ENCODE measurements around the gene VCL. TPM values are rescaled to one million over a fixed set of nuclear protein-coding genes. Genes with fewer than 3 reads are reported as not detected.

The VCL gene
- total RNA-seq, 2 donors from 2014 or later, result 170 to 239 TPM

DNA sequence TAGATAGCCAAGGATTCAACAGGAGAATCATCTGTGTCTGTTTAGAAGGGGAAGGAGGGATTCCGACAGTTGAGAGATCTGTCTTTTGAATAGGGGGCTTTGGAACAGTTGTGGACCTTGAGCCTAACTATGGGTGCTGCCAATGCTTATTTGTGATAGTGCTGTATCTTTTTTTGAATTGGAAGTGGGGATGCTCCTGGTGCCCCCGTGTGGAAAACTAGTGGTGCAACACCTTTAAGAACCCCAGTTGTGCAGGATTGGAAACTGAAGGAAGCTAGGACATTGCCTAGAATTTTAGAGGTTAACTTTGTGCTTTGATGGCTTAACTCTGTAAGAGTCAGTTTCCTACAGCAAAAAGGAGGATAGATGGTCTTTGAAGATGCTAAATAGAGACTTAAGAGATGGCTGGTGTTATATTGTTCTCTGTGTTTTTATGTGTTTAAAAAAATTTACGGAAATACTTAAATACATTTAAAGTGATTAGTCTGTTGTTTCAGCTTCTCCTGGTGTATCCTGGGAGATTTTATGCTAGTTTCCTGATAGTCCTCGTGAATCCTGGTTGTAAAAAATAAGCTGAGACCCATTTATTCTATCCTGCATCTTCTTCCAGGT lies 83.4 kb downstream of the VCL start:
- DNase-seq (peak; percentile 36), ATAC-seq (peak; percentile 54 to 78)
- intact Hi-C loops (cut with DNase I), result loop anchor here in 1 of 2 donors (5.0 kb wide), 2 partner anchors 139 to 194 kb away; no protein-coding TSS in a partner anchor

DNA sequence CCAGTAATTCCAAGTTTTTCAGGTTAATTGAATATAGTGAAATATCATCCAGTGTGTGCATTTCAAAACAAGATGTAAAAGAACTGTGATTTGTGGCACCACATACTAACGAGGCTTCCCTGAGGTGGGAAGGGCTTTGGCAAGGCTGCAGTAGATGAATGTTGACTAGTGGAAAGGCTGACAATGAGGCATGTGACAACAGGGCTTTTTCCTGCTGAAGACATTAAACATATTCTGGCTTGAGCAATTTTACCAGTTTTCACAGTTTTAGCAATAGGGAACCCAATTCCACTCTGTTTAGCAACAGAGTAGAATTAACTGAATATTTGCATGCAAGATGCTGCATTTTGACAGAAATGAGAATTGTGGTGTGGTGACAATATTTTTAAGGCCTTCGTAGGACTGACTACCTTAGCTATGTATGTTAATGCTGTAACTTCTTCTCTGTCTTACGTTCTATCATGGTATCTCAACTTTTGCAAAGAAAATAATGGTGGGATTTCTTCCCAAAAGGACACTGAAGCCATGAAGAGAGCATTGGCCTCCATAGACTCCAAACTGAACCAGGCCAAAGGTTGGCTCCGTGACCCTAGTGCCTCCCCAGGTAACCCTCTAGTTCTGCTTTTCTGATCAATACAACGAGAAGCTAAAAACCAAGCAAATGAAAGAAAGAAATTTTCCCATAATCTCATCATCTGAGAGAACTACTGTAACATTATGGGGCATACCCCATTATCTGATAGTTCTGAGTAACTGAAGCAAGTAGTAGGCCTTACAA lies 84.2 kb downstream of the VCL start:
- intact Hi-C loops (cut with DNase I), result loop anchor here in 1 of 2 donors (5.0 kb wide), 2 partner anchors 140 to 195 kb away; no protein-coding TSS in a partner anchor
- DNase-seq (no peak), ATAC-seq (peak in 1 of 2 donors; percentile 51)

DNA sequence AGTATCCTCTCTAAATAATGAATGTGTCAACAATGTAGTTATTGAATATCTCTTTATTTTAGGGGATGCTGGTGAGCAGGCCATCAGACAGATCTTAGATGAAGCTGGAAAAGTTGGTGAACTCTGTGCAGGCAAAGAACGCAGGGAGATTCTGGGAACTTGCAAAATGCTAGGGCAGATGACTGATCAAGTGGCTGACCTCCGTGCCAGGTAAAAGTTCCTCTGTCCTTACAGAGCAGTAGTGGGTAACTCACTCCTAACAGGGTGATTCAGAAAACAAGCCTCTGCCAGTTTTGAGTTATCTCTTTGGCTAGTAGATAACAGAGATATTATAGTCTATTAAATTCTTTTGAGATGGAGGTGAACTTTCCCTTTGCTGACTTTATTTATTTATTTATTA lies 85.4 kb downstream of the VCL start:
- intact Hi-C loops (cut with DNase I), result loop anchor here in 1 of 2 donors (5.0 kb wide), 2 partner anchors 141 to 196 kb away; no protein-coding TSS in a partner anchor
- ATAC-seq (peak; percentile 41 to 65), DNase-seq (no peak)

DNA sequence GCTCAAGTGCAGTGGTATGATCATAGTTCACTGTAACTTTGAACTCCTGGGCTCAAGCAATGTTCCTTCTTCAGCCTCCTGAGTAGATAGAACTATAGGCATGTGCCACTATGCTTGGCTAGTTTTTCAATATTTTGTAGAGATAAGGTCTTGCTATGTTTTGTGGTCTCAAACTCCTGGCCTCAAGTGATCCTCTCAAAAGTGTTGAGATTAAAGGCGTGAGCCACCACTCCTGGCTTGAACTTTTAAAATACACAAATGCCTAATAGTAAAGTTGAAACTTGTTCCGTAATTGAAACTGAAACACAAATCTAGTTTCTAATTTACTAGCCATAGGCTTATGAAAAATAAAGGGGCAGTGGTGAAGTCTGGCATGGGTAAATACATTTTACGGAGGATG lies 87.0 kb downstream of the VCL start:
- intact Hi-C loops (cut with DNase I), result loop anchor here in 1 of 2 donors (5.0 kb wide), 2 partner anchors 143 to 198 kb away; no protein-coding TSS in a partner anchor
- ATAC-seq (no peak), DNase-seq (no peak)

DNA sequence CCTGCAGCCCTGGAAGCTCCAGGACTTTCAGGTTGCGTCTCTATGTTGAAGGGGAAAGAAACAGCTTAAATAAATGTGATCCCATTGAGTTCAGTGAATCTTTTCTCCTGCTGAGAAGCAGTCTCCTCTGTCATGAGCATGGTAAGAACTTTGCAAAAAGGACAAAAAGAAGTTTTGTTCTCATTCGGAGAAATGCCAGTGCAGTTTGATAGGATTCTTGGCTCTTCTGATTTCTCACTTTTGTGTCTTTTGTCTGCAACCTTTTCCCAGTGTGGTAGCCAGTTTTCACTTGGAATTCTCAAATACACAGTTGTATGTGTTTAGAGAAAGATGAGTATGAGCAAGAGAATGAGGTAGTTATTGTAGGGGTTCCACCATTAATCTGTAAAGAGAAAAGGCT lies 88.4 kb downstream of the VCL start:
- ATAC-seq (no peak), DNase-seq (no peak)
- intact Hi-C loops (cut with DNase I), result no loop called here

DNA sequence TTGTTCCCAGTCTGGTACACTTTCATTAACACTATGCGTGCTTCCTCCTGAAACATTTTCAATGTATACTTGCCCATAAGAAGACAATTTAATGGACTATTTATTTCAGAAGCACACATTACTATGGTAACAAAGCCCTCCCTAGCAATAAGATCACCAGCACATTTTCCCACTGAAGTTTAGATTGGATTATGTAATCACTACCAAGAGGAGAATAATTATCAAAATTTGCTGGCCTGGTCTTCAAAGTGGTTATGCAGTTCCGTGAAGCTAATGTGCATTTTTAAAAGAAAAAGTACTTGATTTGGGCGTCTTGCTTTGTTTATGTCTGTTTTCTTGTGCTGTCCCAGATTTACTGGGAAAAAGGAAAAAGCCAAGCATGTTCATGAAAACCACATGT lies 90.8 kb downstream of the VCL start:
- DNase-seq, result no peak
- intact Hi-C loops (cut with DNase I), result no loop called here

DNA sequence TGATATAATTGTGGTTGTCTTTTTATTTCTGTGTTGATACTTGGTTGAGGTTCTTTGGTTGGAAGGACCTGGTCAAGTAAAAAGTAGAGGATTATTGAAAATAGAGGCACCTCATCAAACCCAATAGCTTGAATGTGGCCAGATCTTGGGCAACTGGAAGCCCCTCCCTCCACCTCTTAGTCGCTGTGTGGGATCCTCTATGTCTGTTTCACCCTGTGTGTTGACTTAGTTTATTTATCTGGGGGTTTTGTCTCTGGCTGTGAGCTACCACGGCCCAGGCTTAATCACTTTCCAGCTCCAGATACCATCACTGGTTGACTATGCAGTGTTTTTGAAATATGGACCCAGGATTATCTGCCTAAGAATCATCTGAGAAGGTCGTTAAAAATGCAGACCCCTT lies 94.5 kb downstream of the VCL start:
- ATAC-seq, result no peak
- DNase-seq, result no peak
- intact Hi-C loops (cut with DNase I), result no loop called here

More for the DNA sequence above, 90.8 kb downstream of the VCL start:
- ATAC-seq, result no peak

DNA sequence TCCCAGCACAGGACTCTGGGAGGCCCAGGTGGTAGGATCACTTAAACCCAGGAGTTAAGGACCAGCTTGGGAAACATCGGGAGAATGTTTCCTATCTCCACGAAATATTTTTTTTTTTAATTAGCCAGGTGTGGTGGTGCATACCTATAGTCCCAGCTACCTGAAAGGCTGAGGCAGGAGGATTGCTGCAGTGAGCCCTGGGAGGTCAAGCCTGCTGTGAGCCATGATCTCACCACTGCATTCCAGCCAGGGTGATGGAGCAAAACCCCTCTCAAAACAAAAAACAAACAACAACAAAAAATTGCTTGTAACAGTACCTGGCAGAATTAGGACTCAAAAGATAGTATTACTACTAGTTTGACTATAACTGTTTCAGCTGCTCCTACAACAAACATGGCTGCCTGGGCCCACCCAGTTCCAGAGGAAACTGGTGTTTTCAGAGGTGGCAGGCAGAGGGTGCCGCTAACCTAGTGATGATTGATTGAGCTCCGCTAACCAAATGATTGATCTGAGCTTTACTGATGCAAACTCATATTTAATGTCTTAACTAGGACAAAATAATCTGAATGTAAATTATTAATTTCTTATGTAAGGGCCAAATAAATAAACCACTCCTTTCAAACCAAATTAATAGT lies 95.7 kb downstream of the VCL start:
- intact Hi-C loops (cut with DNase I), result no loop called here
- DNase-seq, result no peak
- no peak for ATAC-seq

DNA sequence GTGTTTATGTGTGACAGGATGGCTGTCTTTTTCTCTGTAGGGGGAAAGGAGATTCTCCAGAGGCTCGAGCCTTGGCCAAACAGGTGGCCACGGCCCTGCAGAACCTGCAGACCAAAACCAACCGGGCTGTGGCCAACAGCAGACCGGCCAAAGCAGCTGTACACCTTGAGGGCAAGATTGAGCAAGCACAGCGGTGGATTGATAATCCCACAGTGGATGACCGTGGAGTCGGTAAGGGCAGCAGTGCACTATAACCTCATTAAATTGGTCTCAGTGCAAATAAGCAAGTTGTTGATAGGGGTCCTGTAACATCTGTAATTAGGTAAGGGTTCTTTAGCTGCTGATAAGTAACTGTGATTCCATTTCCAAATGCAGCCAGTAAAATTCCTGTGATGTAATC lies 96.3 kb downstream of the VCL start:
- DNase-seq, result no peak
- intact Hi-C loops (cut with DNase I), result no loop called here
- no peak for ATAC-seq

DNA sequence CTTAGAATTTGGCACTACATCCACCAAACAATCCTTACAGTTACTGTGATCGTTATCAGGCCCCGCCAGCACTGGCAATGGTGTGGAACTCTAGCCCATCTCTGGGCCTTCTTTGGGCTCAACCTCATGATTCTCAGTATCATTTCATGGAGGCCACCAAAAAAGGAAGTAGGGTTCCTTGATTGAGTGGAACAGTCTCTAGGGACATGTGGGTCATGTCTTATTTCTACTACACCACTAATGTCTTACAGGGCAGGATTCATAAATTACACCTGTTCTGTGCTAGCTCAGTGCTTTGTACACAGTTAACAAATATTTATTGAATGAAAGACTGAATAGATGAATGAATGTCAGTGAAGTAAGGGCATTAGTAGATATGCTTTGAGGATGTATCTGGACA lies 98.9 kb downstream of the VCL start:
- ATAC-seq (no peak), DNase-seq (no peak)
- intact Hi-C loops (cut with DNase I), result no loop called here

DNA sequence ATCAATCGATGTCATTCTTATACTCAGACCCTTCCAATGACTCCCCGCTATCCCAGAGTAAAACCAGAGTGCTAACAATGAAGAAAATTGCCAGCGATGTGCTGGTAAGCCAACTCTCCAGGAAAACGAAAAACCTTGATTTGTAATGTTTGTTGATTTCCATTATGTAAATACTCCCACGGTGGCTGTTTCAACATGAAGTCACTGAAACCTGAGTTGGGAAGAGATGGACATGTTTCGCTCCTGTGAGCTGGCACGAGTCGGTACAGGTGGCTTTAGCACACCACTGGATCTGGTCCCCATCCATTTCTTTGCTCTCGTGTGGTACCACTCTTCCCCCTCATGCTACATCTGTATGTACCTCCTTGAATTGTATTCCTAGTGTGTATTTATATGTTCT lies 99.9 kb downstream of the VCL start:
- ATAC-seq (no peak), DNase-seq (no peak)
- intact Hi-C loops (cut with DNase I), result no loop called here

DNA sequence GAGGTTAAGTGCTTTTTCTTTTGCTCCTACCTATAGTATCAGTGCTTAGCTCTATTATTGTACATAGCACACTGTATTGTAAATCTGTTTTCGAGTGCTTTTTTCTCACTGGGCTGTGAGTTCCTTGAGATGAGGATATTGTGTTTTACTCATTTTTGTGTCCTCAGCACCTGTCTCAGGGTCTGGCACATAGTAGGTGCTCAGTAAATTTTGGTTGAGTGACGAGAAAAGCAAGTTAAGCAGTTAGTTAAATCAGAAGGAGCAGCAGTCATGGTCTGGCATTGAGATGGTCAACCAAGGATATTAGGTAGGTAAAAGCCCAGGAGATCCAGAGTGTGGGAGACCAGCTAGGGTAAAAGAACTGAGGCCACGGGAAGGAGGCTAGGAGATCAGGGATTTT lies 101.5 kb downstream of the VCL start:
- intact Hi-C loops (cut with DNase I), result no loop called here
- DNase-seq (no peak), ATAC-seq (no peak)

DNA sequence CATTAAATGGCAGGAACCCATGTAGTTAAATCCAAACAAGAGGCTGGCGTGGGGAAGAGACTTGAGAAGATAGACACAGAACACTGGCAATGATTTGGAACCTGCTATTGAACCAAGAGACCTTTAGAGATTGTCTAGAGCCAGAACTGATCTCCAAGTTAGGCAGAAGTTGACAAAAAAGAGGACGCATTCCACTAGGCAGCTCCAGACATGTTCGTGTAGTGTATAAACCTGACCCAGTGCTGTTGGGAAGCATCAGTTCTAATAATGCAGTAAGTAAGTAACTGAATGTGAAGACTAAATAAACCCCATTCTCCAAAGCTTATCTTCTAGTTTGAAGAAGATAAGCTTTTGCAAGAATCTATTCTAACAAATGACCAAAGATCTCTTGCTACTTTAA lies 101.9 kb downstream of the VCL start:
- ATAC-seq, result no peak
- no peak for DNase-seq
- intact Hi-C loops (cut with DNase I), result no loop called here

DNA sequence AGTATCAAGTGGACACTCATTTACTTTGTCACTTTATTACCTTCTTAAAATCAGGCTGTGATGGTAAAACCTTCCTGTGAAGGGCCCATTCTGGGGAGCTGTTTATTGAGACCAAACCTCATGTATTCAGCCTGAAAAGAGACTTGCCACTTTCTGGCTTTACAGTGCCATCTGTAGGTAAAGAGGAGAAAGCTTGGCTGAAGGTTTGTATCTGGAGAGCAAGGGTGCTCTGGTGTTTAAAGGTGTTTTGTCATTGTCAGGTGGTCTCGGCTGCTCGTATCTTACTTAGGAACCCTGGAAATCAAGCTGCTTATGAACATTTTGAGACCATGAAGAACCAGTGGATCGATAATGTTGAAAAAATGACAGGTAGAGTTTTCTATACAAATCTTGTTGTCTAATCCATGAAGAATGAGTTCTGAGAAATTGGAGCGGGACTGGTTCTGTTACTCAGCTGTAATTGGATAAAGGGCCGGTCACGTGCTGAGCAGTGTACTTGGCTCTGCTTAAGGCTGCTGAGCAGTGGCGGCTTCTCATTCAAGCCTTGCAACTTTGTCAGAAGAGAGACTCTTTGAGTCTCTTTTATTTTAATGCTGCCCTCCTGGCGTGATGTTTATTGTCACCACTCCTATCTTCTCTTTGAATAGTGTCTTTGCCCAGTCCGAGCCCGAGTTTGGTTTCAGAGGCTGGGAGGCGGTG lies 105.8 kb downstream of the VCL start:
- intact Hi-C loops (cut with DNase I), result no loop called here
- DNase-seq (no peak), ATAC-seq (peak in 1 of 2 donors; percentile 57)

DNA sequence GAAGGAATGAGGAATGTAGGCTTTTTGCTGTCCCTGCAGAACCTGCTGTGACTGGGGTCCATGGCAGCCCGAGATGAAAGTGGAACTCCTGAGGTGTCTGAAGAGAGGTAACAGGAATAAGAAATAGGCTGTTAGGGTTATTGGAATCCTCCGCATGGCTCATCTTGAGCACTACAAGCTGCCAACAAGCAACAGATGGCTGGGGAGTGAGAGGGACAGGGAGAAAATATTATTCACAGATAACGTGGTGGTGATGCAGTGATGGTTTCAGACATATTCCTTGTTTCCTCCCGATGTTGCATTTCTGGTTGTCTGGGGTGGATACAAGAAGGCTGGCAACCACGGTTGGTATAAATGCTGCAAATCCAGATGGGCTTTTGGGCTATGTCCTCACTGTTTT lies 106.6 kb downstream of the VCL start:
- intact Hi-C loops (cut with DNase I), result no loop called here
- no peak for DNase-seq
- no peak for ATAC-seq

DNA sequence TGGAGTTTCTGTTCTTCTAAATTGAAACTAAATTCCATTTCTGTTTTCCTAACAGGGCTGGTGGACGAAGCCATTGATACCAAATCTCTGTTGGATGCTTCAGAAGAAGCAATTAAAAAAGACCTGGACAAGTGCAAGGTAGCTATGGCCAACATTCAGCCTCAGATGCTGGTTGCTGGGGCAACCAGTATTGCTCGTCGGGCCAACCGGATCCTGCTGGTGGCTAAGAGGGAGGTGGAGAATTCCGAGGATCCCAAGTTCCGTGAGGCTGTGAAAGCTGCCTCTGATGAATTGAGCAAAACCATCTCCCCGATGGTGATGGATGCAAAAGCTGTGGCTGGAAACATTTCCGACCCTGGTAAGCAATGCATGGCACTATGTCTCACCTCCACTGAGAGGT lies 107.1 kb downstream of the VCL start:
- ATAC-seq (no peak), DNase-seq (no peak)
- intact Hi-C loops (cut with DNase I), result no loop called here

DNA sequence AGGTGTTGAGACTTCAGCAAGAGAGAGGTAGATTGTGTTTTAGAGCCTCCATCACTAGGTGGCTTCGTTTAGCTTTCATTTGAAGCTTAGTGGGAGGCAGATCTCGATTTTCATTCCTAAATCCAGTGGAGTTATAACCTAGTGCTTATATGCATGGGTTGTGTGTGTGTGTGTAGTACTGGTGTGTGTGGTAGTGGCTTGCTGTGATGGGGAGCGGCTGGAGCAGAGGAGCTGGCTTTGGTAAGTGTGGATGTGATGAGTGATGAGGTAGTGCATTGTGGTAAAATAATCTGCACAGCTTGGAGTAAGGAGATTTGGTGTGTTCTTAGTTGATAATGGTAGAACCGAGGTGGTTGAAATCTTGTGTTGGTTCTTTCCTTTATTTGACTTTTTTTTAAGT lies 109.5 kb downstream of the VCL start:
- intact Hi-C loops (cut with DNase I), result no loop called here
- no peak for ATAC-seq

DNA sequence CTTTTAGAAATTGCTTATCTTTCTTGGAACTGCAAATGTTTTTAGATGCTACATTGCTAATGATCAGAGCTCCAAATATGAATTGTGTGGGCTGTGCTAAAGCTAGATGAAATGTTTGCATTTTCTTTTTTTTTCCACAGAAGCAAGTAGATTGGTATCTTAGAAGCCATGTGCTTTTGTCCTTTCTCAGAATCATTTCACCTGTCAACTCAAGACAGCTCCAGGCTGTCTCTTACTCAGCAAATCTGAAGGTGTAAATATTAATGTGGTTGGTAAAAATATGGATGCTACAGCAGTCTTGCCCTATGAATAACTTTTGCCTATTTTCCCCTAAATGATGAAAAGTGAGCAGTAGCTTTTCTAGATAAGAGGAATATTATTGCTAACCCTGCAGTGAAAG lies 111.5 kb downstream of the VCL start:
- intact Hi-C loops (cut with DNase I), result no loop called here
- DNase-seq (no peak), ATAC-seq (no peak)

More for the DNA sequence above, 109.5 kb downstream of the VCL start:
- no peak for DNase-seq

DNA sequence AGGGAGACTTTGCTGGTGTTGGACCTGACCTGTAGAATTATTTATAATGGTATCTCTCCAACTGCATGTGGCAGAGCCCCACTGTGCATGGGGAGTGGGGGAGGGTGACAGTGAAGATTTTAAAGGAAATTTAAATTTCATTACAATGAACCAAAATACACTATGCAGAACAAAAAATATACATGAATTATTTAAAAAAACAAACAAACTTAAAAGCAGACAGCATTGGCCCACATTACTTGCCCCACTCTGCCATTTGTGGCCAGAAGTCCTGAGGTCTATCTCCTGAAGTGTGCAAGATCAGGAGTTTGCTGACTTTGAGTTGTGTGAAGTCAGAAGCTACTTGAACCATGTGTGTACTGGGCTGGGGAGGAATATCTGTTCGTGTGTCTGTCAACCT lies 112.2 kb downstream of the VCL start:
- no peak for DNase-seq
- intact Hi-C loops (cut with DNase I), result no loop called here
- ATAC-seq, result no peak

DNA sequence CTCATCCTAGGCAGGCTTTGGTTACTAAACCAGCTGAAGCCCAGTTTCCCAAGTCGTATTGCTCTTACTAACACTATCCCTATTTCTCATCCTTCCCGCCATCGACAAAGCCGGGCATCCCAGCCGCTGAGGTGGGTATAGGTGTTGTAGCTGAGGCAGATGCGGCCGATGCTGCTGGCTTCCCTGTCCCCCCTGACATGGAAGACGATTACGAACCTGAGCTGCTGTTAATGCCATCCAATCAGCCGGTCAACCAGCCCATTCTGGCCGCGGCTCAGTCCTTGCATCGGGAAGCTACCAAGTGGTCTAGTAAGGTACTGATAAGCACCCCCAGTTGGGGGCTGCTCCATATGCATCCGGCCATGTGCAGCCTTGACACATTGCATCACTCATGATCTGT lies 113.9 kb downstream of the VCL start:
- DNase-seq (no peak), ATAC-seq (no peak)
- intact Hi-C loops (cut with DNase I), result no loop called here
